Spleen (tissue), 7 donors: ENCODE data around the gene FRS3.

Experiments used
- POLR2A ChIP-seq, 3 donors: fragments of 450-650 bp; IDR thresholded peaks; one replicate each; pipeline ENCODE4 v1.5.1; 2017; ENCODE audit warnings: antibody characterized with exemption in 3 of 3, mild to moderate bottlenecking in 1 of 3
- TF ChIP-seq, protein P1 (sequence below), 11 experiments: fragments of 200-600 bp in 7 of 11; fragments of 450-650 bp in 4 of 11; sonication (generic) in 4 of 11; IDR thresholded peaks in 8 of 11; conservative IDR thresholded peaks in 3 of 11; 1 replicate in 7 of 11; 2 replicates in 4 of 11; pipeline versions ENCODE4 v1.4.0 to v1.8.0; 2016 to 2021; ENCODE audit warnings: antibody characterized with exemption in 11 of 11, inconsistent platforms in 4 of 11, mild to moderate bottlenecking in 1 of 11
- donor health status: DM: no; HTN: no; CAD: no; lungs with moderate emphysema.
- donor health status: DM: no; HTN: no; CAD: no.
- donor health status: DM: no; HTN: no; CAD: no.

DNA sequence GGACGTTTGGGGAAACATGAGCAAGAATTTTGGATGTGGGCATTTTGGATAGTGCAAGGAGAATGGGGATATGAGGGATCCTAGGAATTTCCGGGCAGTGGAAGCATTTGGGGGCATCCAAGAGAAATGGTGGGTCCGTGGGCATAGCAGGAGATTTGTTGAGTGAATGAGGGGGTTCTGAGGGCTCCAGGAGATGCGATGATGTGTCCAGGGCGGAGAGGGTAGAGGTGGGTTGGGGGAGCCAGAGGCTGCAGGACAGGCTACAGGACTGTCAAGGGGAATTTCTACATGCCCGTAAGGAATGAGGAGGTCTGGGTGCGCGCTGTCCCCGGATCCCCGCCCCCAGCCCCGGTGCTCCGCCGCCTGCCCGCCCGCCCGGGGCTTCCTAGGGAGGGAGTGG, 364 bp downstream of the FRS3 start:
- TF ChIP-seq, protein P1, sequence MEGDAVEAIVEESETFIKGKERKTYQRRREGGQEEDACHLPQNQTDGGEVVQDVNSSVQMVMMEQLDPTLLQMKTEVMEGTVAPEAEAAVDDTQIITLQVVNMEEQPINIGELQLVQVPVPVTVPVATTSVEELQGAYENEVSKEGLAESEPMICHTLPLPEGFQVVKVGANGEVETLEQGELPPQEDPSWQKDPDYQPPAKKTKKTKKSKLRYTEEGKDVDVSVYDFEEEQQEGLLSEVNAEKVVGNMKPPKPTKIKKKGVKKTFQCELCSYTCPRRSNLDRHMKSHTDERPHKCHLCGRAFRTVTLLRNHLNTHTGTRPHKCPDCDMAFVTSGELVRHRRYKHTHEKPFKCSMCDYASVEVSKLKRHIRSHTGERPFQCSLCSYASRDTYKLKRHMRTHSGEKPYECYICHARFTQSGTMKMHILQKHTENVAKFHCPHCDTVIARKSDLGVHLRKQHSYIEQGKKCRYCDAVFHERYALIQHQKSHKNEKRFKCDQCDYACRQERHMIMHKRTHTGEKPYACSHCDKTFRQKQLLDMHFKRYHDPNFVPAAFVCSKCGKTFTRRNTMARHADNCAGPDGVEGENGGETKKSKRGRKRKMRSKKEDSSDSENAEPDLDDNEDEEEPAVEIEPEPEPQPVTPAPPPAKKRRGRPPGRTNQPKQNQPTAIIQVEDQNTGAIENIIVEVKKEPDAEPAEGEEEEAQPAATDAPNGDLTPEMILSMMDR (IDR thresholded peaks at IDR 0.05 in 8 of 11, conservative IDR thresholded peaks at IDR 0.05 in 3 of 11) = no peak
- no peak for TF ChIP-seq POLR2A (IDR thresholded peaks at IDR 0.05)
